GM23338 (cell line): ENCODE data around the gene SSH2.

Experiments
- EZH2 ChIP-seq: fragments of 200-600 bp; sonication (generic); IDR thresholded peaks from one replicate; pipeline ENCODE4 v1.8.0; 2017; ENCODE audit warnings: antibody characterized with exemption, mild to moderate bottlenecking, low read depth; ENCODE audit not compliant: unreplicated experiment
- EZH2phosphoT487 ChIP-seq: fragments of 200-600 bp; sonication (generic); IDR thresholded peaks from one replicate; pipeline ENCODE4 v1.8.1; 2018; ENCODE audit warnings: antibody characterized with exemption; ENCODE audit not compliant: unreplicated experiment
- JUNB ChIP-seq: IDR thresholded peaks from one replicate; pipeline ENCODE4 v1.6.1; 2016; ENCODE audit warnings: antibody characterized with exemption; ENCODE audit not compliant: unreplicated experiment
- NANOG ChIP-seq: IDR thresholded peaks from 2 replicates; pipeline ENCODE4 v1.6.1; 2016; ENCODE audit warnings: antibody characterized with exemption, borderline replicate concordance
- POLR2AphosphoS5 ChIP-seq: IDR thresholded peaks from 2 replicates; pipeline ENCODE4 v1.6.1; 2016; ENCODE audit warnings: antibody characterized with exemption, low read depth
- STAT1 ChIP-seq: IDR thresholded peaks from one replicate; pipeline ENCODE4 v1.6.1; 2016; ENCODE audit warnings: antibody characterized with exemption; ENCODE audit not compliant: unreplicated experiment
- ZNF331 ChIP-seq: fragments of 250-450 bp; sonication (Bioruptor Pico); IDR thresholded peaks from 2 replicates; pipeline ENCODE4 v1.5.0; 2020; ENCODE audit warnings: low read depth, mild to moderate bottlenecking, moderate library complexity
- TF ChIP-seq, protein P1 (sequence below), 2 experiments: fragments of 200-600 bp in 1 of 2; sonication (generic) in 1 of 2; conservative IDR thresholded peaks; 2 replicates each; pipeline versions ENCODE4 v1.5.1 to v1.6.1; 2016 to 2017; ENCODE audit warnings: antibody characterized with exemption in 2 of 2, low read depth in 2 of 2, mild to moderate bottlenecking in 2 of 2, moderate library complexity in 1 of 2
- TF ChIP-seq, protein P2 (sequence below): IDR thresholded peaks from one replicate; pipeline ENCODE4 v1.6.1; 2018; ENCODE audit warnings: antibody characterized with exemption; ENCODE audit not compliant: unreplicated experiment
- TF ChIP-seq, protein P3 (sequence below): IDR thresholded peaks from 2 replicates; pipeline ENCODE4 v1.6.1; 2016; ENCODE audit warnings: antibody characterized with exemption

DNA sequence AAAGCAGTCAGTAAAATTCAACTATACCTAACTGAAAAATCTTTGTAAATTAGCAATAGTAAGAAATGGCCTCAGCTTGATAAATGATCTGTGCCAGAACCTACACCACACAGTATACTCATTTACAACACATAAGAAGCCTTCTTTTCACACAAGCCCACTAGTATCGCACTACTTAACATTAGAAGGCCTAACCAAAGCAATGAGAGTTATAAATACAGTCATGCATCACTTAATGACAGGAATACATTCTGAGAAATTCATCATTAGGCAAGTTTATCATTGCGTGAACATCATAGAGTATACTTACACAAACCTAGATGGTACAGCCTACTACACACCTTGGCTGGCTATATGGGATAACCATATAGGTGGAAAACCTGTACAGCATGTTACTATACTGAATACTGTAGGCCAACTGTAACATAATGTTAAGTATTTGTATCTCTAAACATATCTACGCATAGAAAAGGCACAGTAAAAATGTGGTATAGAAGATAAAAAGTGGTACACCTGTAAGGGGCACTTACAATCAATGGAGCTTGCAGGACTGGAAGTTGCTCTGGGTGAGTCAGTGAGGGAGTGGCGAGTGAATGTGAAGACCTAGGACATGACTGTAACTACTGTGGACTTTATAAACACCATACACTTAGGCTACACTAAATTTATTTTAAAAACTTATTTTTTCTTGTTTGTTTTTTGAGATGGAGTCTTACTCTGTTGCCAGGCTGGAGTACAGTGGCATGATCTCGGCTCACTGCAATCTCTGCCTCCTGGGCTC lies 180.8 kb downstream of the SSH2 start:
- no peak for TF ChIP-seq EZH2
- TF ChIP-seq, protein P1, sequence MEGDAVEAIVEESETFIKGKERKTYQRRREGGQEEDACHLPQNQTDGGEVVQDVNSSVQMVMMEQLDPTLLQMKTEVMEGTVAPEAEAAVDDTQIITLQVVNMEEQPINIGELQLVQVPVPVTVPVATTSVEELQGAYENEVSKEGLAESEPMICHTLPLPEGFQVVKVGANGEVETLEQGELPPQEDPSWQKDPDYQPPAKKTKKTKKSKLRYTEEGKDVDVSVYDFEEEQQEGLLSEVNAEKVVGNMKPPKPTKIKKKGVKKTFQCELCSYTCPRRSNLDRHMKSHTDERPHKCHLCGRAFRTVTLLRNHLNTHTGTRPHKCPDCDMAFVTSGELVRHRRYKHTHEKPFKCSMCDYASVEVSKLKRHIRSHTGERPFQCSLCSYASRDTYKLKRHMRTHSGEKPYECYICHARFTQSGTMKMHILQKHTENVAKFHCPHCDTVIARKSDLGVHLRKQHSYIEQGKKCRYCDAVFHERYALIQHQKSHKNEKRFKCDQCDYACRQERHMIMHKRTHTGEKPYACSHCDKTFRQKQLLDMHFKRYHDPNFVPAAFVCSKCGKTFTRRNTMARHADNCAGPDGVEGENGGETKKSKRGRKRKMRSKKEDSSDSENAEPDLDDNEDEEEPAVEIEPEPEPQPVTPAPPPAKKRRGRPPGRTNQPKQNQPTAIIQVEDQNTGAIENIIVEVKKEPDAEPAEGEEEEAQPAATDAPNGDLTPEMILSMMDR (conservative IDR thresholded peaks at IDR 0.05; ENCODE audit: low read depth in 2 of 2): no peak
- TF ChIP-seq JUNB: no peak
- no peak for TF ChIP-seq EZH2phosphoT487
- TF ChIP-seq, protein P2, sequence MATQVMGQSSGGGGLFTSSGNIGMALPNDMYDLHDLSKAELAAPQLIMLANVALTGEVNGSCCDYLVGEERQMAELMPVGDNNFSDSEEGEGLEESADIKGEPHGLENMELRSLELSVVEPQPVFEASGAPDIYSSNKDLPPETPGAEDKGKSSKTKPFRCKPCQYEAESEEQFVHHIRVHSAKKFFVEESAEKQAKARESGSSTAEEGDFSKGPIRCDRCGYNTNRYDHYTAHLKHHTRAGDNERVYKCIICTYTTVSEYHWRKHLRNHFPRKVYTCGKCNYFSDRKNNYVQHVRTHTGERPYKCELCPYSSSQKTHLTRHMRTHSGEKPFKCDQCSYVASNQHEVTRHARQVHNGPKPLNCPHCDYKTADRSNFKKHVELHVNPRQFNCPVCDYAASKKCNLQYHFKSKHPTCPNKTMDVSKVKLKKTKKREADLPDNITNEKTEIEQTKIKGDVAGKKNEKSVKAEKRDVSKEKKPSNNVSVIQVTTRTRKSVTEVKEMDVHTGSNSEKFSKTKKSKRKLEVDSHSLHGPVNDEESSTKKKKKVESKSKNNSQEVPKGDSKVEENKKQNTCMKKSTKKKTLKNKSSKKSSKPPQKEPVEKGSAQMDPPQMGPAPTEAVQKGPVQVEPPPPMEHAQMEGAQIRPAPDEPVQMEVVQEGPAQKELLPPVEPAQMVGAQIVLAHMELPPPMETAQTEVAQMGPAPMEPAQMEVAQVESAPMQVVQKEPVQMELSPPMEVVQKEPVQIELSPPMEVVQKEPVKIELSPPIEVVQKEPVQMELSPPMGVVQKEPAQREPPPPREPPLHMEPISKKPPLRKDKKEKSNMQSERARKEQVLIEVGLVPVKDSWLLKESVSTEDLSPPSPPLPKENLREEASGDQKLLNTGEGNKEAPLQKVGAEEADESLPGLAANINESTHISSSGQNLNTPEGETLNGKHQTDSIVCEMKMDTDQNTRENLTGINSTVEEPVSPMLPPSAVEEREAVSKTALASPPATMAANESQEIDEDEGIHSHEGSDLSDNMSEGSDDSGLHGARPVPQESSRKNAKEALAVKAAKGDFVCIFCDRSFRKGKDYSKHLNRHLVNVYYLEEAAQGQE: no peak
- no peak for TF ChIP-seq POLR2AphosphoS5
- no peak for TF ChIP-seq NANOG
- TF ChIP-seq ZNF331 (CRISPR knock-in tag): no peak
- no peak for TF ChIP-seq STAT1
- TF ChIP-seq, protein P3, sequence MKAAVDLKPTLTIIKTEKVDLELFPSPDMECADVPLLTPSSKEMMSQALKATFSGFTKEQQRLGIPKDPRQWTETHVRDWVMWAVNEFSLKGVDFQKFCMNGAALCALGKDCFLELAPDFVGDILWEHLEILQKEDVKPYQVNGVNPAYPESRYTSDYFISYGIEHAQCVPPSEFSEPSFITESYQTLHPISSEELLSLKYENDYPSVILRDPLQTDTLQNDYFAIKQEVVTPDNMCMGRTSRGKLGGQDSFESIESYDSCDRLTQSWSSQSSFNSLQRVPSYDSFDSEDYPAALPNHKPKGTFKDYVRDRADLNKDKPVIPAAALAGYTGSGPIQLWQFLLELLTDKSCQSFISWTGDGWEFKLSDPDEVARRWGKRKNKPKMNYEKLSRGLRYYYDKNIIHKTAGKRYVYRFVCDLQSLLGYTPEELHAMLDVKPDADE: no peak
